ENCODE measurements around the gene COA4. TPM values are rescaled to one million over a fixed set of nuclear protein-coding genes. Genes with fewer than 3 reads are reported as not detected.

Gene COA4
- total RNA-seq (10 to 100 TPM; 59.0 to 61.4 TPM), polyA plus RNA-seq (10 to 100 TPM; 56.8 to 57.4 TPM)

- Mint-ChIP-seq H3K36me3 (peaks cover 10 to 44% of the 10 kb centered on the region in 2 donors), H3K4me3 (peak within 1 kb of the TSS; percentile 98 to 100 (median 100)), H3K9me3 (no peaks in the 10 kb centered on the region), H3K27me3 (no peaks in the 10 kb centered on the region), H3K4me1 (peaks cover 16 to 50% (median 31%) of the 10 kb centered on the region in 4 donors), H3K27ac (peak within 1 kb of the TSS; percentile 95 to 100 (median 99))
- ChIA-PET CTCF (ENCODE audit: partially characterized antibody) (interaction anchor here (1.4 to 1.8 kb wide), 2 partner anchors 10 to 16 kb away, joined by 3 to 4 read pairs; no protein-coding TSS in a partner anchor), POLR2A (ENCODE audit: partially characterized antibody) (interaction anchor here (0.5 to 1.7 kb wide), 8 partner anchors 10 to 716 kb away, joined by 3 to 6 read pairs (median 4); partner anchors contain the start of genes C2CD3, POLD3, PPME1 and RAB6A)
- no peaks in the 10 kb centered on the region for H3K27me3 ChIP-seq (ENCODE audit: insufficient read depth, low read length)
- peak within 1 kb of the TSS; percentile 85 to 90 for H3K4me3 ChIP-seq (ENCODE audit: low read length in 2 of 2)
- intact Hi-C loops (cut with micrococcal nuclease), result loop anchor here (1.0 to 5.0 kb wide), 7 partner anchors 97 to 1149 kb away; partner anchors contain the start of genes C2CD3, FAM168A, LIPT2 and PPME1
- H3K9me3 ChIP-seq (ENCODE audit: control insufficient read depth in 1 of 2, low read length in 2 of 2), result no peaks in the 10 kb centered on the region
- H3K27ac ChIP-seq (ENCODE audit: low read depth, low read length), result peak within 1 kb of the TSS; percentile 86
- peaks cover 18% of the 10 kb centered on the region for H3K36me3 ChIP-seq (ENCODE audit: insufficient read depth, low read length)
- H3K4me1 ChIP-seq (ENCODE audit: insufficient read depth, low read length), result peaks cover 32% of the 10 kb centered on the region
- peak; percentile 93 to 97 (median 94) for DNase-seq
Observed at GRCh38 chr11:73876424-73877310, at the start of gene COA4, which contains the start of gene PAAF1. COA4 (minus strand) TSS chr11:73876846; CDS start chr11:73873378, 3,468 bp downstream. PAAF1 (plus strand) TSS chr11:73876999; CDS start chr11:73877022, 23 bp downstream.

GRCh38 chr11:73921180-73921579 is 44.5 kb upstream of the COA4 start:
- no peak for DNase-seq
- H3K4me3 Mint-ChIP-seq, result no peak overlapping the region
- intact Hi-C loops (cut with micrococcal nuclease), result no loop called here
- Histone ChIP-seq H3K27me3 (ENCODE audit: insufficient read depth, low read length) (no peaks in the 10 kb centered on the region), H3K9me3 (ENCODE audit: control insufficient read depth in 1 of 2, low read length in 2 of 2) (no peaks in the 10 kb centered on the region), H3K36me3 (ENCODE audit: insufficient read depth, low read length) (peaks cover 34% of the 10 kb centered on the region), H3K27ac (ENCODE audit: low read depth, low read length) (no peak overlapping the region), H3K4me1 (ENCODE audit: insufficient read depth, low read length) (no peaks in the 10 kb centered on the region), H3K4me3 (ENCODE audit: low read length in 2 of 2) (no peak overlapping the region)
- H3K9me3 Mint-ChIP-seq, result no peaks in the 10 kb centered on the region
- no peak overlapping the region for H3K27ac Mint-ChIP-seq
- ChIA-PET CTCF (ENCODE audit: partially characterized antibody) (no interaction called here), POLR2A (ENCODE audit: partially characterized antibody) (no interaction called here)
- no peaks in the 10 kb centered on the region for H3K4me1 Mint-ChIP-seq
- H3K27me3 Mint-ChIP-seq, result no peaks in the 10 kb centered on the region
- H3K36me3 Mint-ChIP-seq, result peaks cover 34 to 54% of the 10 kb centered on the region in 2 donors

DNA sequence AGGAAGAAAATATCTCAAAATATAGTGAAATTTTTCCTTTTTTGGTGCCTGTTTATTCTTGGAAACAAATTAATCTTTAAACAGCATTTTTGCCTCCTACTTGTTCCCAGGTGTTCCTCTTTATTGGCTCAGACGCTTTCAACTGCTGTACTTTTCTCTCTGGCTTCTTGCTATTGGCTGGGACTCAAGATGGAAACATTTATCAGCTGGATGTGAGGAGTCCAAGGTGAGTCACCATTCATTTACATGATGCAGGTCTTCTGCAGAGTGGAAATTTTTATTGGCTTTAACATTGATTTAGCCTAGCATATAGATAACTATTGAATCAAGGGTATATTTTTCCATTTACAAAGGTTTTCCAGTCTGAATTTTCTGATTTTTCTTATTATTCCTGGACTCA is 39.8 kb upstream of the COA4 start:
- POLR2A ChIA-PET (ENCODE audit: partially characterized antibody), result no interaction called here
- no peaks in the 10 kb centered on the region for H3K27me3 Mint-ChIP-seq
- no peak for DNase-seq
- no peaks in the 10 kb centered on the region for H3K9me3 Mint-ChIP-seq
- peaks cover 40 to 65% of the 10 kb centered on the region in 2 donors for H3K36me3 Mint-ChIP-seq
- no peak overlapping the region for H3K4me3 Mint-ChIP-seq
- H3K4me1 ChIP-seq (ENCODE audit: insufficient read depth, low read length), result no peaks in the 10 kb centered on the region
- peak overlapping the region in 1 of 7 donors; percentile 29 for H3K27ac Mint-ChIP-seq
- H3K27ac ChIP-seq (ENCODE audit: low read depth, low read length), result no peak overlapping the region
- peaks cover 0 to 2% (median 0%) of the 10 kb centered on the region in 4 donors for H3K4me1 Mint-ChIP-seq
- intact Hi-C loops (cut with micrococcal nuclease), result no loop called here
- H3K9me3 ChIP-seq (ENCODE audit: control insufficient read depth in 1 of 2, low read length in 2 of 2), result no peaks in the 10 kb centered on the region
- H3K4me3 ChIP-seq (ENCODE audit: low read length in 2 of 2), result no peak overlapping the region
- CTCF ChIA-PET (ENCODE audit: partially characterized antibody), result interaction anchor here (1.6 kb wide), 1 partner anchor 11 kb away, joined by 3 read pairs; no protein-coding TSS in a partner anchor
- H3K27me3 ChIP-seq (ENCODE audit: insufficient read depth, low read length), result no peaks in the 10 kb centered on the region
- peaks cover 48% of the 10 kb centered on the region for H3K36me3 ChIP-seq (ENCODE audit: insufficient read depth, low read length)

DNA sequence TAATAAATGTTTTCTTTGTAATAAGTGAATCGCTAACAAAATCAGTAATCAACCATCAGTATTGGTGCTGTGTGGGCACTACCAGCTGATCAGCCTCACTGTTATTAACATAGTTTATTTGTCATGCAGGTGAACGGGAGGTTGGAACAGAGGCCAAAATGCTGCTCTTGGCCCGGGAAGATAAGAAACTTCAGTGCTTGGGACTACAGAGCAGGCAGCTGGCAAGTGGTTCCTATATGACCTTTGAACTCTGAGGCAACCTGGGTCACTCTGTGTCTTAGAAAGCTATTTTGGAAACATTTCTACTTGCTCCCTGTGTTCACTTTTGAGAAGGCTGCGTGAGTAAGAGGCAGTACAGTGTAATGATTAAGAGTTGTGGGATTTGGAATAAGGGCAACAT is 37.6 kb upstream of the COA4 start:
- Mint-ChIP-seq H3K36me3 (peaks cover 42 to 67% of the 10 kb centered on the region in 2 donors), H3K27ac (no peak overlapping the region)
- H3K36me3 ChIP-seq (ENCODE audit: insufficient read depth, low read length), result peaks cover 47% of the 10 kb centered on the region

GRCh38 chr11:73913472-73913871 is 36.8 kb upstream of the COA4 start:
- ChIA-PET CTCF (ENCODE audit: partially characterized antibody) (no interaction called here), POLR2A (ENCODE audit: partially characterized antibody) (no interaction called here)
- H3K36me3 Mint-ChIP-seq, result peaks cover 36 to 61% of the 10 kb centered on the region in 2 donors
- H3K9me3 Mint-ChIP-seq, result no peaks in the 10 kb centered on the region
- no peaks in the 10 kb centered on the region for H3K4me1 ChIP-seq (ENCODE audit: insufficient read depth, low read length)
- no peak overlapping the region for H3K4me3 ChIP-seq (ENCODE audit: low read length in 2 of 2)
- H3K27ac Mint-ChIP-seq, result no peak overlapping the region
- H3K4me3 Mint-ChIP-seq, result no peak overlapping the region
- peaks cover 39% of the 10 kb centered on the region for H3K36me3 ChIP-seq (ENCODE audit: insufficient read depth, low read length)
- H3K4me1 Mint-ChIP-seq, result peaks cover 0 to 2% (median 0%) of the 10 kb centered on the region in 4 donors
- H3K27ac ChIP-seq (ENCODE audit: low read depth, low read length), result no peak overlapping the region
- no peaks in the 10 kb centered on the region for H3K9me3 ChIP-seq (ENCODE audit: control insufficient read depth in 1 of 2, low read length in 2 of 2)
- no peak for DNase-seq
- no peaks in the 10 kb centered on the region for H3K27me3 Mint-ChIP-seq
- no peaks in the 10 kb centered on the region for H3K27me3 ChIP-seq (ENCODE audit: insufficient read depth, low read length)
- intact Hi-C loops (cut with micrococcal nuclease), result no loop called here

More for the DNA sequence above, 37.6 kb upstream of the COA4 start:
- no peaks in the 10 kb centered on the region for H3K4me1 ChIP-seq (ENCODE audit: insufficient read depth, low read length)
- H3K27me3 Mint-ChIP-seq, result no peaks in the 10 kb centered on the region
- H3K27ac ChIP-seq (ENCODE audit: low read depth, low read length), result no peak overlapping the region
- H3K9me3 Mint-ChIP-seq, result no peaks in the 10 kb centered on the region
- CTCF ChIA-PET (ENCODE audit: partially characterized antibody), result no interaction called here
- no peak for DNase-seq
- no peaks in the 10 kb centered on the region for H3K9me3 ChIP-seq (ENCODE audit: control insufficient read depth in 1 of 2, low read length in 2 of 2)
- intact Hi-C loops (cut with micrococcal nuclease), result no loop called here
- no peaks in the 10 kb centered on the region for H3K27me3 ChIP-seq (ENCODE audit: insufficient read depth, low read length)
- H3K4me3 ChIP-seq (ENCODE audit: low read length in 2 of 2), result no peak overlapping the region
- no peak overlapping the region for H3K4me3 Mint-ChIP-seq
- POLR2A ChIA-PET (ENCODE audit: partially characterized antibody), result no interaction called here
- H3K4me1 Mint-ChIP-seq, result peaks cover 0 to 2% (median 0%) of the 10 kb centered on the region in 4 donors

GRCh38 chr11:73912026-73912425 is 35.4 kb upstream of the COA4 start:
- Mint-ChIP-seq H3K27me3 (no peaks in the 10 kb centered on the region), H3K9me3 (no peaks in the 10 kb centered on the region), H3K4me3 (no peak overlapping the region), H3K4me1 (peaks cover 0 to 2% (median 0%) of the 10 kb centered on the region in 4 donors), H3K36me3 (peaks cover 35 to 61% of the 10 kb centered on the region in 2 donors), H3K27ac (peak overlapping the region in 1 of 7 donors; percentile 24)
- CTCF ChIA-PET (ENCODE audit: partially characterized antibody), result interaction anchor here (0.7 kb wide), 1 partner anchor 796 kb away, joined by 3 read pairs; no protein-coding TSS in a partner anchor
- intact Hi-C loops (cut with micrococcal nuclease), result no loop called here
- no peak for DNase-seq
- Histone ChIP-seq H3K27me3 (ENCODE audit: insufficient read depth, low read length) (no peaks in the 10 kb centered on the region), H3K27ac (ENCODE audit: low read depth, low read length) (no peak overlapping the region), H3K4me1 (ENCODE audit: insufficient read depth, low read length) (no peaks in the 10 kb centered on the region), H3K36me3 (ENCODE audit: insufficient read depth, low read length) (peaks cover 33% of the 10 kb centered on the region), H3K9me3 (ENCODE audit: control insufficient read depth in 1 of 2, low read length in 2 of 2) (no peaks in the 10 kb centered on the region), H3K4me3 (ENCODE audit: low read length in 2 of 2) (no peak overlapping the region)
- POLR2A ChIA-PET (ENCODE audit: partially characterized antibody), result no interaction called here

GRCh38 chr11:73907191-73907590 is 30.5 kb upstream of the COA4 start:
- no peaks in the 10 kb centered on the region for H3K9me3 ChIP-seq (ENCODE audit: control insufficient read depth in 1 of 2, low read length in 2 of 2)
- no peak overlapping the region for H3K4me3 ChIP-seq (ENCODE audit: low read length in 2 of 2)
- Mint-ChIP-seq H3K36me3 (peaks cover 30 to 53% of the 10 kb centered on the region in 2 donors), H3K4me3 (no peak overlapping the region), H3K9me3 (no peaks in the 10 kb centered on the region), H3K27ac (no peak overlapping the region), H3K27me3 (no peaks in the 10 kb centered on the region), H3K4me1 (no peaks in the 10 kb centered on the region)
- H3K36me3 ChIP-seq (ENCODE audit: insufficient read depth, low read length), result peaks cover 7% of the 10 kb centered on the region
- CTCF ChIA-PET (ENCODE audit: partially characterized antibody), result no interaction called here
- peak in 1 of 5 donors; percentile 40 for DNase-seq
- no peaks in the 10 kb centered on the region for H3K27me3 ChIP-seq (ENCODE audit: insufficient read depth, low read length)
- POLR2A ChIA-PET (ENCODE audit: partially characterized antibody), result no interaction called here
- no peaks in the 10 kb centered on the region for H3K4me1 ChIP-seq (ENCODE audit: insufficient read depth, low read length)
- intact Hi-C loops (cut with micrococcal nuclease), result no loop called here
- no peak overlapping the region for H3K27ac ChIP-seq (ENCODE audit: low read depth, low read length)
